ENCODE results near the gene DPPA3.

DNA sequence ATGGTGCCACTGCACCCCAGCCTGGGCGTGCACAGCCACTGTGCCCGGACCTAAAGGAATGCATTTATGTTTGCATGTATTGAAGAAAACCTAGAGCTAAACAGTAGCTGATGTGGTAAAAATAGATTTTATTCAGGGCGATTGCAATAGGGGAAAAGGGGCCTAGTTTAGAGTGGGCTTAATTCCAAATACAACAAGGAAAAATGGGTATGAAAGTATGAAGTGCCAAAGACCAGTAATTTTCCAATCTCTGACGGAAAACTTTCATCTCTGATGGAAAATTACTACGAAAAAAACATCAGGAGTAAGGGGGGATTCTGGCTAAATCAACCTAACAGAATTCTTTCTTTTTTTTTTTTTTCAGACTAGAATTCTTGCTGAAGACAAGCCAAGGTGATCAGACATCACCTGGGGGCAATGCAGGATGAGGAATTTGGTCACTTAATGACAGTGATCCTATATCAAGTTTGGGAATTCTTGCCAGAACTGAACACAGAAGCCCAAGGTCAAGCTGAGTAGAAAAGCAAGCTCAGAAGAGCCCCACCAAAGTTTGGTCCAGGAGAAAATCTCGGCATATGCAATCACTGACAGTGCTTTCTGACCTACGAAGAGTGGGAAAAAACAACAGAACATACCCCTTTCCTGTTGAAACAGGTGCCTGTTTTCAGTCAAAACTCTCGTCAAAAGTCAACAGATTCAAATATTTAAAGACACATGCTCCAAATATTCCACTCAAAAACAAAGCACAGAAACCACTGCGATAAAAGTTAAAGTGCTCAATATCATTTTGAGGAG is 31.8 kb upstream of the DPPA3 start:
- TF ChIP-seq POLR2A (IDR thresholded peaks at IDR 0.05; ENCODE audit: low read length) (no peak), GATA1 (IDR thresholded peaks at IDR 0.05; ENCODE audit: low read depth, low read length) (no peak)
